CD8-positive, alpha-beta memory T cell (primary cell): ENCODE results near the gene CROT. TPM values are rescaled to one million over a fixed set of nuclear protein-coding genes. Genes with fewer than 3 reads are reported as not detected.

Source experiments
- CTCF ChIA-PET: fragments of 350-600 bp; sonication (Branson Sonifier 250); formaldehyde crosslinking; loops from one replicate; lab custom pipeline; 2021; ENCODE audit warnings: antibody characterized with exemption; lab: Charles Lee
- POLR2A ChIA-PET: fragments of 350-600 bp; sonication (Branson Sonifier 250); formaldehyde crosslinking; loops from one replicate; lab custom pipeline; 2021; ENCODE audit warnings: antibody characterized with exemption; lab: Charles Lee
- DNase-seq, 5 donors: peaks; one replicate each; pipeline versions ENCODE4 v3.0.0 to v3.0.0-alpha.2; 2020 to 2022; ENCODE audit warnings: mixed read lengths in 1 of 5
- H3K27ac ChIP-seq: one replicate; pipeline ENCODE4 v1.7.0; 2013; ENCODE audit warnings: low read depth, mild to moderate bottlenecking, low read length, moderate library complexity
- H3K27me3 ChIP-seq: 2 replicates; pipeline ENCODE4 v1.7.0; 2013; ENCODE audit warnings: low read length, mild to moderate bottlenecking; ENCODE audit not compliant: insufficient read depth, poor library complexity, severe bottlenecking
- H3K36me3 ChIP-seq: 2 replicates; pipeline ENCODE4 v1.7.0; 2013; ENCODE audit warnings: mild to moderate bottlenecking, low read length, moderate library complexity; ENCODE audit not compliant: insufficient read depth
- H3K4me1 ChIP-seq: 2 replicates; pipeline ENCODE4 v1.7.0; 2013; ENCODE audit warnings: mild to moderate bottlenecking, low read length, moderate library complexity; ENCODE audit not compliant: insufficient read depth
- H3K4me3 ChIP-seq: 2 replicates; pipeline ENCODE4 v1.7.0; 2013; ENCODE audit warnings: mild to moderate bottlenecking, low read length
- H3K9me3 ChIP-seq: 2 replicates; pipeline ENCODE4 v1.7.0; 2013; ENCODE audit warnings: mild to moderate bottlenecking, low read length
- H3K27ac Mint-ChIP-seq, 8 donors: one replicate each; pipeline ENCODE4 v1.8.0; 2020 to 2021; ENCODE audit warnings: mixed read lengths in 8 of 8, mild to moderate bottlenecking in 6 of 8, inconsistent platforms in 3 of 8, moderate library complexity in 3 of 8
- H3K27me3 Mint-ChIP-seq, 2 donors: one replicate each; pipeline ENCODE4 v1.8.0; 2020 to 2021; ENCODE audit warnings: mixed read lengths in 2 of 2, mild to moderate bottlenecking in 1 of 2, moderate library complexity in 1 of 2
- H3K36me3 Mint-ChIP-seq, 3 donors: one replicate each; pipeline ENCODE4 v1.8.0; 2020 to 2021; ENCODE audit warnings: mixed read lengths in 3 of 3, inconsistent platforms in 1 of 3, mild to moderate bottlenecking in 1 of 3
- H3K4me1 Mint-ChIP-seq, 3 donors: one replicate each; pipeline ENCODE4 v1.8.0; 2020 to 2021; ENCODE audit warnings: mixed read lengths in 3 of 3, inconsistent platforms in 1 of 3, mild to moderate bottlenecking in 1 of 3
- H3K4me3 Mint-ChIP-seq, 7 donors: one replicate each; pipeline ENCODE4 v1.8.0; 2020 to 2021; ENCODE audit warnings: mixed read lengths in 7 of 7, mild to moderate bottlenecking in 6 of 7, moderate library complexity in 4 of 7, inconsistent platforms in 2 of 7
- H3K9me3 Mint-ChIP-seq, 5 donors: one replicate each; pipeline ENCODE4 v1.8.0; 2020 to 2022; ENCODE audit warnings: mixed read lengths in 5 of 5, mild to moderate bottlenecking in 3 of 5, moderate library complexity in 2 of 5, inconsistent platforms in 1 of 5
- polyA plus RNA-seq: library from polyadenylated mRNA; unstranded; fragments of 300-500 nt; fragmentation: Illumina TruSeq; gene quantifications from one replicate; pipeline ENCODE4 v1.2.3, GENCODE V29; 2021
- total RNA-seq, 2 experiments: library from RNA; stranded (reverse); gene quantifications; one replicate each; pipeline ENCODE4 v1.2.3, GENCODE V29; 2021

CROT gene, protein sequence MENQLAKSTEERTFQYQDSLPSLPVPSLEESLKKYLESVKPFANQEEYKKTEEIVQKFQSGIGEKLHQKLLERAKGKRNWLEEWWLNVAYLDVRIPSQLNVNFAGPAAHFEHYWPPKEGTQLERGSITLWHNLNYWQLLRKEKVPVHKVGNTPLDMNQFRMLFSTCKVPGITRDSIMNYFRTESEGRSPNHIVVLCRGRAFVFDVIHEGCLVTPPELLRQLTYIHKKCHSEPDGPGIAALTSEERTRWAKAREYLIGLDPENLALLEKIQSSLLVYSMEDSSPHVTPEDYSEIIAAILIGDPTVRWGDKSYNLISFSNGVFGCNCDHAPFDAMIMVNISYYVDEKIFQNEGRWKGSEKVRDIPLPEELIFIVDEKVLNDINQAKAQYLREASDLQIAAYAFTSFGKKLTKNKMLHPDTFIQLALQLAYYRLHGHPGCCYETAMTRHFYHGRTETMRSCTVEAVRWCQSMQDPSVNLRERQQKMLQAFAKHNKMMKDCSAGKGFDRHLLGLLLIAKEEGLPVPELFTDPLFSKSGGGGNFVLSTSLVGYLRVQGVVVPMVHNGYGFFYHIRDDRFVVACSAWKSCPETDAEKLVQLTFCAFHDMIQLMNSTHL
- total RNA-seq: 1 to 10 TPM; 9.9 TPM
- 8.5 TPM for polyA plus RNA-seq

DNA sequence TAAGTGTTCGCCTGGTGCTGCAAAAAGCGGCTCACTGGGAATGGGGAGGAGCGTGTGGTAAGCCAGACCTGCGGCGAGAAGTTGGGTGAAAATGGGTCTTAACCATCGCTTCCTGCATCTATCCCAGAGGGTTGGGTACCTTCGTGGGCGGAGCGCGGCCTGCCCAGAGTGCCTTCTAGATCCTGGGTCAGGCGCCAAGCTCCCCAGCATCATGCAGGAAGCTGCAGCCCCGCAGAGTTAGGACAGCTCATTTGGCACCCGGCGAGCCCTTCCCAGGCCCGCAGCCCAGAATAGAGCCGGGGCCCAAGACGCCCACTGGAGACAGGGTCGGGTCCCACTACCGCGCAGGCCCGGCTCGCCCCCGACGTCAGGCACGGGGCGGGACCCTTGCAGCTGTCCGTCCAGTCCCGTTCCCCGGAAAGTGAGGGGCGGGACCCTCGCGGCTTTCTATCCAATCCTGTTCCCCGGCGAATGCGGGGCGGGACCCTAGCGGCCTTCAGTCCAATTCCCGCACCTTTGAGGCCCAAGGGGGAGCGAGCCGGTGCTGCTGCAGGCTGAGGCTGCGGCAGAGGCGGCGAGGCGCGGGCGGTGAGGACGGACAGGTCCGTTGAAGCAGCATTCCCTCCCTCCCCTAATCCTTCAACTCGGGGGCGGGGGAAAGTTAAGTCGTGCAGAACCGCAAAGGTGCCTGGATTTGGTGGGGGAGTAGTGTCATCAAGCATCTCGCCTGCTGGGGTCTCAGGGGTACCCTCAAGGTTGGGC, at the start of gene CROT:
CROT (plus strand) TSS at position 499 of the 762 bp plus-strand sequence. CDS start 3,405 bp downstream, outside the sequence.
- H3K27ac Mint-ChIP-seq: peak within 1 kb of the TSS; percentile 87 to 99 (median 97)
- Histone ChIP-seq H3K4me1 (peaks cover 24% of the 10 kb centered on the region), H3K36me3 (peaks cover 11% of the 10 kb centered on the region), H3K4me3 (peak within 1 kb of the TSS; percentile 90), H3K9me3 (no peaks in the 10 kb centered on the region), H3K27ac (peak within 1 kb of the TSS; percentile 77), H3K27me3 (no peaks in the 10 kb centered on the region)
- peak; percentile 91 to 95 (median 94) for DNase-seq
- ChIA-PET POLR2A (interaction anchor here (1.0 to 1.6 kb wide), 3 partner anchors 26 to 125 kb away, joined by 4 to 6 read pairs (median 5); no protein-coding TSS in a partner anchor), CTCF (interaction anchor here (0.6 to 2.5 kb wide), 10 partner anchors 12 to 73 kb away, joined by 3 to 7 read pairs (median 3); no protein-coding TSS in a partner anchor)
- peak within 1 kb of the TSS; percentile 95 to 99 (median 98) for H3K4me3 Mint-ChIP-seq
- peaks cover 43 to 63% (median 62%) of the 10 kb centered on the region in 3 donors for H3K4me1 Mint-ChIP-seq
- no peaks in the 10 kb centered on the region for H3K27me3 Mint-ChIP-seq
- H3K36me3 Mint-ChIP-seq: peaks cover 15 to 48% (median 16%) of the 10 kb centered on the region in 3 donors
- H3K9me3 Mint-ChIP-seq: no peaks in the 10 kb centered on the region

DNA sequence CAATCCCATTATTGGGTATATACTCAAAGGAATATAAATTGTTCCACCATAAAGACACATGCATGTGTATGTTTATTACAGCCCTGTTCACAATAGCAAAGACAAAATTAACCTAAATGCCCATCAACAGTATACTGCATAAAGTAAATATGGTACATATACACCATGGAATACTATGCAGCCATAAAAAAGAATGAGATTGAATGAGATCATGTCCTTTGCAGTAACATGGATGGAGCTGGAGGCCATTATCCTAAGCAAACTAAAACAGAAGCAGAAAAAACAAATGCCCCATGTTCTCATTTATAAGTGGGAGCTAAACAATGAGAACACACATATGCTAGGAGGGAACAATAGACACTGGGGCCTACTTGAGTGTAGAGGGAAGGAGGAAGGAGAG, 44.7 kb upstream of the CROT start:
- peaks cover 10 to 22% (median 12%) of the 10 kb centered on the region in 5 donors for H3K9me3 Mint-ChIP-seq
- Histone ChIP-seq H3K36me3 (no peaks in the 10 kb centered on the region), H3K4me1 (no peaks in the 10 kb centered on the region), H3K9me3 (no peaks in the 10 kb centered on the region), H3K27me3 (no peaks in the 10 kb centered on the region), H3K4me3 (no peak overlapping the region), H3K27ac (no peak overlapping the region)
- H3K36me3 Mint-ChIP-seq: peaks cover 0 to 37% (median 2%) of the 10 kb centered on the region in 3 donors
- no peaks in the 10 kb centered on the region for H3K4me1 Mint-ChIP-seq
- CTCF ChIA-PET: interaction anchor here (2.0 kb wide), 1 partner anchor 115 kb away, joined by 5 read pairs; no protein-coding TSS in a partner anchor
- POLR2A ChIA-PET: no interaction called here
- no peak overlapping the region for H3K27ac Mint-ChIP-seq
- peaks cover 5 to 33% of the 10 kb centered on the region in 2 donors for H3K27me3 Mint-ChIP-seq
- no peak overlapping the region for H3K4me3 Mint-ChIP-seq
- no peak for DNase-seq

DNA sequence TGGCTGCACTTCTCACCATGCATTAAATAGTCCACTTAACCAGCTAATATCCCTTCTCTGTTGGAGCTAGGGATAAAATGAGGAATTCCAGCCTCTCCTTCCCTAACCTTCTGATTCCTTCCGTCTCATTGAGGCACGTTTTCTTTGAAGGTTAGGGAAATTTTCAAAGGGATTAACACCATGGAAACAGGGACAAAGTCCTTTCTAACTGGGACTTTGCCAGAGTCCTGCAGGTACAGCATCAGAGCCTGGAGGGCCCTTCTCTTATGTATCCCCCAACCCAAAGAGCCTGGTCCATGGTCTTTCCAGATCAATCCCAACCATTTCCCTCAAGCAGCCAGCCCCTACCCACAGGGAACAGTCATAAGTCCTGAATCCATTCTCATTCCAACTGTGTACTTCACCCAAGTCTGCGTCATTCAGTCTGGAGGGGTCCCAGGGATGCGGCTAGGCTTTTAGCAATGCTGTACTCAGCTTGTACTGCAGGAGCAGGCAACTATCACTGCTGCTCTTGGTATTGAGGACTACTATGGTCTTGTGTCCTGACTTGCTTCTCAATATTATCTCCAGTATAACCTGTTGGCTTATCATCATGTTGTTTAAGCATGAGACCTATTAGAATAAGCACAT, 34.6 kb upstream of the CROT start:
- Mint-ChIP-seq H3K9me3 (no peaks in the 10 kb centered on the region), H3K36me3 (no peaks in the 10 kb centered on the region), H3K4me1 (peaks cover 0 to 1% (median 0%) of the 10 kb centered on the region in 3 donors), H3K27ac (no peak overlapping the region), H3K27me3 (peaks cover 1 to 3% of the 10 kb centered on the region in 2 donors), H3K4me3 (no peak overlapping the region)
- no peaks in the 10 kb centered on the region for H3K4me1 ChIP-seq
- DNase-seq: no peak
- H3K27me3 ChIP-seq: no peaks in the 10 kb centered on the region
- ChIA-PET CTCF (interaction anchor here (1.8 to 11.9 kb wide), 2 partner anchors 103 to 113 kb away, joined by 4 to 201 read pairs; no protein-coding TSS in a partner anchor), POLR2A (no interaction called here)
- no peaks in the 10 kb centered on the region for H3K9me3 ChIP-seq
- no peak overlapping the region for H3K4me3 ChIP-seq
- no peak overlapping the region for H3K27ac ChIP-seq
- H3K36me3 ChIP-seq: no peaks in the 10 kb centered on the region

DNA sequence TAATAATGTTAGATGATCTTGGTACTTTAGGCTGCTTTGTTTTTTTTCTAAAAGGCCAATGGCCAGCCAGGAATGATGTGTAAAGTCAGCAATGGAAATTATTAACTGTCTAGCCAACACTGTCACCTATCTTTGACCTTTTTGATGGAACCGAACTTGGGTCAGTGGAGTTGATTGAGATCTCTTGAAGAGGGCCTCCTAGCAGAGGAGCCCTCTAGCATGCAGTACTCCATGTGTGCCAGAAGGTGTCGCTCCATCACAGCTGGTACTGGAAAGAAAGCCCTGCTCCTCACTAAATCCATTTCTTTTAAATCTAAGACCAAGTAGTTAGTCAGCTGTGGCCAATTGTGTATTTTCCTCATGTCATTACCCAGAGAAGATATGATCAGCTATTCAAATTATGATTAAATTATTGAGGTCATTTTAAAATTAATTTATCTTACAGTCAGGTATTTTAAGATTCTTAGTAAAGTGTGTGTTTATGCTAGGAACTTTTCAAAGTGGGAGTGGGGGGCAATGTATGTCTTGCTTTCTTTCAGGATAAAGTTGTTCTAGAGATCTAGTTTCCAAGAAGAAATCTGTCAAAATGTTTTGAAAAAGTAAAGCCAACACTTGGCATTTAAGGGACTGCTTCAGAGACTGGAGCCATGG, 33.1 kb upstream of the CROT start:
- H3K27me3 Mint-ChIP-seq: peaks cover 0 to 4% of the 10 kb centered on the region in 2 donors
- no peak overlapping the region for H3K4me3 Mint-ChIP-seq
- H3K4me1 ChIP-seq: no peaks in the 10 kb centered on the region
- peaks cover 6 to 9% (median 7%) of the 10 kb centered on the region in 3 donors for H3K4me1 Mint-ChIP-seq
- ChIA-PET POLR2A (no interaction called here), CTCF (interaction anchor here (0.6 to 11.9 kb wide), 11 partner anchors 9 to 287 kb away, joined by 3 to 201 read pairs (median 3); partner anchors contain the start of gene CROT)
- H3K27ac Mint-ChIP-seq: peak overlapping the region in 1 of 8 donors; percentile 5
- H3K9me3 Mint-ChIP-seq: no peaks in the 10 kb centered on the region
- H3K27ac ChIP-seq: no peak overlapping the region
- H3K36me3 ChIP-seq: no peaks in the 10 kb centered on the region
- H3K27me3 ChIP-seq: no peaks in the 10 kb centered on the region
- no peak overlapping the region for H3K4me3 ChIP-seq
- peak; percentile 36 to 80 (median 58) for DNase-seq
- no peaks in the 10 kb centered on the region for H3K9me3 ChIP-seq
- H3K36me3 Mint-ChIP-seq: no peaks in the 10 kb centered on the region

DNA sequence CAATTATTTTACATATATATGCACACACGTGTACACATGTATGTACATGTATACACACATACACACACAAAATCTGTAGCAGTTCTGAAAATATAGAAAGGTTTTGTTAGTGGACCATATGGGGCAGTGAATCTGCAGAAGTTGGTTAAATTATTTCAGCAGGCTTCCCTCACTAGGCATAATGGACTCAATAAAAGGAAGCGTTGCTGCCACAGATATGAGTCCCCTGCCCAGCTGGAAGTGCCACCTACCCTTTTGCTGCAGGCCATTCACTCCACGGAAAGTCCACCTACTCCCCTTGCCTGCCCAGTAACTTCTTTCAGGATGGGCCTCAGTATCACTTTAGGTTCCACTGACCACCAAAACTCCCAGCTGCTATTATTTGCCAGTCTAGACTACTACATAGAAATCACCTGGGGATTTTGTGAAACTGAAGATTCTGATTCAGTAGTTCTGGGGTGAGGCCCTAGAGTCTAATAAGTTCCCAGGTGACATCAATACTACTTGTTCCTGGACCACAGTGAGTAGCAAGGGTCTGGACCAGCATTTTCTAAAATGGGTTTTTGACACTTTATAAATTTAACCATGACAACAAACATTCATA, 29.3 kb upstream of the CROT start:
- peaks cover 0 to 4% (median 0%) of the 10 kb centered on the region in 5 donors for H3K9me3 Mint-ChIP-seq
- H3K36me3 Mint-ChIP-seq: peaks cover 0 to 2% (median 0%) of the 10 kb centered on the region in 3 donors
- H3K4me3 ChIP-seq: no peak overlapping the region
- H3K9me3 ChIP-seq: no peaks in the 10 kb centered on the region
- CTCF ChIA-PET: interaction anchor here (1.5 to 11.9 kb wide), 2 partner anchors 11 to 97 kb away, joined by 3 to 201 read pairs; no protein-coding TSS in a partner anchor
- POLR2A ChIA-PET: interaction anchor here (0.6 kb wide), 1 partner anchor 99 kb away, joined by 3 read pairs; no protein-coding TSS in a partner anchor
- peaks cover 22 to 29% (median 27%) of the 10 kb centered on the region in 3 donors for H3K4me1 Mint-ChIP-seq
- H3K27ac ChIP-seq: no peak overlapping the region
- no peak overlapping the region for H3K27ac Mint-ChIP-seq
- no peaks in the 10 kb centered on the region for H3K27me3 ChIP-seq
- no peaks in the 10 kb centered on the region for H3K4me1 ChIP-seq
- H3K36me3 ChIP-seq: no peaks in the 10 kb centered on the region
- peaks cover 0 to 5% of the 10 kb centered on the region in 2 donors for H3K27me3 Mint-ChIP-seq
- DNase-seq: no peak
- H3K4me3 Mint-ChIP-seq: no peak overlapping the region

DNA sequence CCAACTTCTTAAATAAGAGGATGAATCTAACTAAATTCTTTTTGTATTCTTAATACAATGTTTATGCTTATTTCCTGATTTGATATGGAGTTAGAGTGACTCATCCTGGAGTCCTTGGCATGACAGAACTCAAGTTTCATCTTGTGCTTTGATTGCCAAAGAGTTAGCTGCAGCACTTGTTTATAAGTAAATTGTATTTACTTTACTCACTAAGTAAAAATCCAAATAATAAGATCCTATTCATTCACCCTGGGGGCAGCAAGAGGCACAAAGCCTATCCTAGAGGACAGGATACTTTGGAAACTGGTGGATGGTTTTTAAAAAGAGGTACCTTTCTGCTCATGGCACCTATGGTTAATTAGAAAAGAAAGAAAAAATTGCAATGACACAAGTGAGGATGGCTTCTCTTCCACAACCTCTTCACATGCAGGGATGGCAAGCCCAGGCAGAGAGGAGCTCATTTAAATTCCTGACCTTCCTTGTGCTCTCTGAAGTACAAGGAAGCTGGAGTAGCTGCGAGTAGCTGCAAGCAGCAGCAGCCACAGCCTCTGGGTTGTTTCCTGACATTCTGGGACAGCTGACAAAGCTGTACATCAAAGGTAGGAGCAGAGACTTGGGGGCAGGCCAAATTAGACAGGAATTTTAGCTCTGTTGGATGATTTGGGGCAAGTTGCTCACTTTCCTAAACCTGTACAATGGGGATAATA, 28.5 kb upstream of the CROT start:
- H3K27me3 ChIP-seq: no peaks in the 10 kb centered on the region
- no peaks in the 10 kb centered on the region for H3K9me3 ChIP-seq
- DNase-seq: no peak
- no peaks in the 10 kb centered on the region for H3K36me3 ChIP-seq
- POLR2A ChIA-PET: interaction anchor here (0.5 kb wide), 1 partner anchor 94 kb away, joined by 3 read pairs; no protein-coding TSS in a partner anchor
- no peak overlapping the region for H3K4me3 ChIP-seq
- Mint-ChIP-seq H3K27me3 (peaks cover 0 to 5% of the 10 kb centered on the region in 2 donors), H3K4me3 (peak overlapping the region in 4 of 7 donors; percentile 5 to 30 (median 18)), H3K4me1 (peaks cover 22 to 29% (median 27%) of the 10 kb centered on the region in 3 donors), H3K27ac (peak overlapping the region in 4 of 8 donors; percentile 13 to 67 (median 28)), H3K36me3 (peaks cover 2 to 4% (median 2%) of the 10 kb centered on the region in 3 donors), H3K9me3 (peaks cover 0 to 4% (median 0%) of the 10 kb centered on the region in 5 donors)
- CTCF ChIA-PET: interaction anchor here (0.8 to 11.9 kb wide), 2 partner anchors 49 to 97 kb away, joined by 3 to 201 read pairs; no protein-coding TSS in a partner anchor
- H3K4me1 ChIP-seq: no peaks in the 10 kb centered on the region
- no peak overlapping the region for H3K27ac ChIP-seq
